GM19324 (cell line): Measurements from ENCODE around the gene ABCC3.
A peak's percentile ranks its signal among the peaks of the same experiment; 100 is the strongest.
"Not testable (repeated sequence)": the region's sequence is repeated elsewhere in the genome, so short reads cannot be mapped to it uniquely, and the experiment has no call there.

Experiments
- ATAC-seq: cut with Tn5 transposase; IDR thresholded peaks from one replicate; pipeline ENCODE4 v1.9.1; 2021; ENCODE audit warnings: mild to moderate bottlenecking, moderate library complexity; ENCODE audit not compliant: unreplicated experiment, low FRiP score

The ABCC3 gene

GRCh38 chr17:50697062-50697461, 62.4 kb downstream of the ABCC3 start:
- no peak for ATAC-seq

GRCh38 chr17:50697663-50698272, 63.1 kb downstream of the ABCC3 start:
- no peak for ATAC-seq

GRCh38 chr17:50699410-50699809, 64.7 kb downstream of the ABCC3 start:
- no peak for ATAC-seq

GRCh38 chr17:50703162-50703561, 68.5 kb downstream of the ABCC3 start:
- ATAC-seq: no peak

- ATAC-seq: peak; percentile 84
These were observed 72.8 kb downstream of the ABCC3 start, which contains the start of gene ANKRD40 for GRCh38 chr17:50707289-50708049. Gene ANKRD40, minus strand, starts transcription at chr17:50707914. Its CDS starts 260 bp downstream, at chr17:50707654.

- ATAC-seq: no peak
These were observed 73.6 kb downstream of the ABCC3 start for GRCh38 chr17:50708050-50709000.

- ATAC-seq: not testable (repeated sequence)
These were observed 74.4 kb downstream of the ABCC3 start for GRCh38 chr17:50709053-50709452.

- ATAC-seq: no peak
These were observed 75.3 kb downstream of the ABCC3 start for GRCh38 chr17:50710025-50710424.

- no peak for ATAC-seq
These were observed 76.0 kb downstream of the ABCC3 start for GRCh38 chr17:50710650-50711049.

GRCh38 chr17:50712641-50713040, 78.0 kb downstream of the ABCC3 start:
- ATAC-seq: no peak

- ATAC-seq: no peak
These were observed 80.8 kb downstream of the ABCC3 start for GRCh38 chr17:50715471-50715870.

- ATAC-seq: peak; percentile 92
These were observed 84.7 kb downstream of the ABCC3 start, which contains the start of gene LUC7L3 for GRCh38 chr17:50719144-50719923. Gene LUC7L3, plus strand, starts transcription at chr17:50719603. Its CDS starts 130 bp downstream, at chr17:50719733.

- ATAC-seq: no peak
These were observed 85.5 kb downstream of the ABCC3 start for GRCh38 chr17:50719924-50720794.

GRCh38 chr17:50721194-50722010, 86.7 kb downstream of the ABCC3 start:
- no peak for ATAC-seq

- ATAC-seq: no peak
These were observed 88.1 kb downstream of the ABCC3 start for GRCh38 chr17:50722746-50723145.

- ATAC-seq: not testable (repeated sequence)
These were observed 89.9 kb downstream of the ABCC3 start for GRCh38 chr17:50724622-50725021.

- ATAC-seq: no peak
These were observed 91.3 kb downstream of the ABCC3 start for GRCh38 chr17:50725769-50726655.
